Stimulated activated CD8-positive, alpha-beta memory T cell treated with anti-CD3 and anti-CD28 coated beads, Interleukin-15, amount 100 ng/mL, for 1 hour (primary cell): ENCODE results near the gene HPCA.

Experiments used
- DNase-seq: peaks from one replicate; pipeline ENCODE4 v3.0.0-alpha.2; 2020; ENCODE audit warnings: low read depth

The HPCA gene

DNA sequence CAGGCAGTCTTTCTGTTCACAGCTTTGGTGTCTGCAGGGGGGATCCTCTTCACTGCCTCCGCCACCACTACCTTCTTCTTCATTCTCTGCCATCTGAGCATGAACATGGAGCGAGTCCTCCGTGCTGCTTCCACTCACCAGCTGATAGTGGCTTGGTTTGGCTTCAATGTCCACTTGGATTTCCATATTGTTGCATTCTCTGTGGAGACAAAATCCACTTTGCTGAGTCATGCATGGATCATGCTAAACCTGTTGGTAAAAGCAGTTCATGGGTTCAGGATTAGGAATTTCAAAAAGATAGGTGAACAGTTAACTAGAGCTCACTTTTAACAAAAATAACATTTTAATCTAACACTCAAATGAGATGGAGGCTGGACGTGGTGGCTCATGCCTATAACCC, 50.8 kb downstream of the HPCA start:
- no peak for DNase-seq

DNA sequence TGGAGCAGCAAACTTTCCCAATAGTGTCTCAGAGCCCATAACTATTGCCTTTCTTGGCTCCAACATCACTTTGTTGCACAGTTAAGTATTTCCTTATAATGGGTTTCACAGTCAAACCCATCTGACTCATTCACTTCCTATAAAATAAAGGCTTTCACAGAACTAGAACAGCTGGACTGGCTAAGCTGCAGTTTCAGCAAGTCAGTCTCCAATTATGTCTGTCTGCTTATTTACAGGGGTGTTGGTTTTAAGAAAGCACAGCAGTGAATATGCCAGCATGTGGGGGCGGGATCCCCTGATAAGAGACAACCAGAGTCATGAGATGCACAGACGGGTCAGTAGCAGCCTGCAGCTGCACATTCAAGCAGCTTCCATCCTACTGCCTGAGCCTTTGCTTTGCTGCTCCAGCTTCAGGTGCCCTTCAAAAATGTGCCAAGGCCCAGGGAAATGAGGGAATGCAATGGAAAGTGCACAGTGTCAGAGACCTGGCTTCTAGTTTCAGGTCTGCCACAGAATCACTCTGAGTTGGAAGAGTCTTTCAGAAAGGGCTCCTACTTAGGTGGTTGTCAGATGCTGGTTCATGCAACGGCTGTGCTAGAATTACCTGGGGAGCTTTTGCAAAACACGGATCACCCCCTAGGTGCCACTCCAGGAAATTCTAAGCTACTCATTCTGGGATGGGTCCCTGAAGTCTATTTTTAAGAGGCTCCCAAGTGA, 53.5 kb downstream of the HPCA start:
- no peak for DNase-seq

DNA sequence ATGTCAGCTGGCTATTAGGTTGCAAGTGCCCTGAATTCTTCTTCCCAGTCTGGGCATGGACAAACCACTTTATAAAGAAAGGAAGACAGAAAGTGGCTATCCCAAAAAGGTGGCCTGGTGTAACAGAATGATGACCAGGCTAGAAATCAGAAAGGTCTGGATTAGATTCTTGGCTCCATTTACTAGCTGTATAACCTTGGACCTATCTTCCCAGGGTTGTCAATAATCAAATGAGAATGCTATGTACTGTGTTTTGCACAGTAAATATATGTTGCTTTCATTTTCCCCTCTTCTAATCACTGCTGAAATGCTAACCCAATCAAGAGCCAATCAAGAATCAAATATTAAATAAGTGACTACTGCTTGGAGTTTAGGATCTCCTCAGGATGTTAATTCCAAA, 57.9 kb downstream of the HPCA start:
- DNase-seq = no peak
